WTC11 (cell line): ENCODE results near the gene TLCD3B. TPM values are rescaled to one million over a fixed set of nuclear protein-coding genes. Genes with fewer than 3 reads are reported as not detected.

ENCODE experiments used
- ATF1 ChIP-seq: sonication (generic); formaldehyde crosslinking; IDR thresholded peaks from 2 replicates; pipeline ENCODE4 v1.8.1; 2023; ENCODE audit warnings: mild to moderate bottlenecking, moderate library complexity, missing genetic modification reagents
- CBFB ChIP-seq: sonication (generic); formaldehyde crosslinking; IDR thresholded peaks from 2 replicates; pipeline ENCODE4 v1.8.1; 2022; ENCODE audit warnings: mild to moderate bottlenecking, low read depth, missing genetic modification reagents
- CREM ChIP-seq: sonication (generic); formaldehyde crosslinking; IDR thresholded peaks from 2 replicates; pipeline ENCODE4 v1.8.1; 2022; ENCODE audit warnings: mild to moderate bottlenecking, missing genetic modification reagents, moderate library complexity
- FOXJ3 ChIP-seq: sonication (generic); formaldehyde crosslinking; IDR thresholded peaks from 2 replicates; pipeline ENCODE4 v1.9.0; 2021; ENCODE audit warnings: missing genetic modification reagents, mild to moderate bottlenecking, borderline replicate concordance
- FOXP1 ChIP-seq: sonication (generic); formaldehyde crosslinking; IDR thresholded peaks from 2 replicates; pipeline ENCODE4 v1.8.0; 2022; ENCODE audit warnings: missing genetic modification reagents, mild to moderate bottlenecking, moderate library complexity, borderline replicate concordance
- GTF2I ChIP-seq: fragments of 250-450 bp; sonication (Bioruptor Pico); conservative IDR thresholded peaks from 2 replicates; pipeline ENCODE4 v1.4.0; 2021; ENCODE audit warnings: mild to moderate bottlenecking
- IRF2 ChIP-seq: sonication (generic); formaldehyde crosslinking; IDR thresholded peaks from 2 replicates; pipeline ENCODE4 v1.8.0; 2022; ENCODE audit warnings: low read depth, missing genetic modification reagents, borderline replicate concordance
- JAZF1 ChIP-seq: fragments of 250-450 bp; sonication (Bioruptor Pico); IDR thresholded peaks from 2 replicates; pipeline ENCODE4 v1.9.0; 2021; ENCODE audit warnings: moderate library complexity, mild to moderate bottlenecking, inconsistent platforms
- NFATC4 ChIP-seq: fragments of 250-450 bp; sonication (Bioruptor Pico); IDR thresholded peaks from 2 replicates; pipeline ENCODE4 v1.9.0; 2021; ENCODE audit warnings: mild to moderate bottlenecking
- NFYB ChIP-seq: sonication (generic); formaldehyde crosslinking; conservative IDR thresholded peaks from 2 replicates; pipeline ENCODE4 v1.8.0; 2022; ENCODE audit warnings: low read depth, missing genetic modification reagents
- NR1H2 ChIP-seq: sonication (generic); formaldehyde crosslinking; IDR thresholded peaks from 2 replicates; pipeline ENCODE4 v1.9.0; 2021; ENCODE audit warnings: mild to moderate bottlenecking, moderate library complexity, missing genetic modification reagents
- PRRX2 ChIP-seq: fragments of 250-450 bp; sonication (Bioruptor Pico); IDR thresholded peaks from 2 replicates; pipeline ENCODE4 v1.8.0; 2021; ENCODE audit warnings: mild to moderate bottlenecking
- RORB ChIP-seq: fragments of 250-450 bp; sonication (Bioruptor Pico); IDR thresholded peaks from 2 replicates; pipeline ENCODE4 v1.9.0; 2021; ENCODE audit warnings: mild to moderate bottlenecking
- SMAD3 ChIP-seq: sonication (generic); formaldehyde crosslinking; IDR thresholded peaks from 2 replicates; pipeline ENCODE4 v1.8.0; 2022; ENCODE audit warnings: missing genetic modification reagents, mild to moderate bottlenecking, borderline replicate concordance
- SMAD4 ChIP-seq: sonication (generic); formaldehyde crosslinking; IDR thresholded peaks from 2 replicates; pipeline ENCODE4 v1.8.0; 2022; ENCODE audit warnings: mild to moderate bottlenecking, missing genetic modification reagents
- TEAD4 ChIP-seq: sonication (generic); formaldehyde crosslinking; IDR thresholded peaks from 2 replicates; pipeline ENCODE4 v1.8.0; 2022; ENCODE audit warnings: mild to moderate bottlenecking, missing genetic modification reagents
- ZNF121 ChIP-seq: sonication (generic); formaldehyde crosslinking; IDR thresholded peaks from 2 replicates; pipeline ENCODE4 v1.8.0; 2023; ENCODE audit warnings: missing genetic modification reagents
- ZNF232 ChIP-seq: sonication (generic); formaldehyde crosslinking; IDR thresholded peaks from 2 replicates; pipeline ENCODE4 v1.8.0; 2022; ENCODE audit warnings: mild to moderate bottlenecking, missing genetic modification reagents
- ZNF263 ChIP-seq: sonication (generic); formaldehyde crosslinking; IDR thresholded peaks from 2 replicates; pipeline ENCODE4 v1.8.1; 2022; ENCODE audit warnings: low read depth, mild to moderate bottlenecking, moderate library complexity, missing genetic modification reagents
- ZNF317 ChIP-seq: sonication (generic); formaldehyde crosslinking; IDR thresholded peaks from 2 replicates; pipeline ENCODE4 v1.8.1; 2023; ENCODE audit warnings: low read depth, mild to moderate bottlenecking, moderate library complexity, missing genetic modification reagents, borderline replicate concordance
- total RNA-seq: library from RNA; stranded (reverse); gene quantifications from 3 replicates; pipeline ENCODE4 v1.2.3, GENCODE V29; 2021
- TF ChIP-seq, protein P1 (sequence below): fragments of 250-450 bp; sonication (Bioruptor Pico); conservative IDR thresholded peaks from 2 replicates; pipeline ENCODE4 v1.9.0; 2021; ENCODE audit warnings: mild to moderate bottlenecking
- TF ChIP-seq, protein P2 (sequence below): sonication (generic); formaldehyde crosslinking; IDR thresholded peaks from 2 replicates; pipeline ENCODE4 v1.8.1; 2022; ENCODE audit warnings: mild to moderate bottlenecking, moderate library complexity, missing genetic modification reagents
- TF ChIP-seq, protein P3 (sequence below): sonication (generic); formaldehyde crosslinking; IDR thresholded peaks from 2 replicates; pipeline ENCODE4 v1.8.1; 2022; ENCODE audit warnings: low read depth, mild to moderate bottlenecking, moderate library complexity, missing genetic modification reagents, borderline replicate concordance
- TF ChIP-seq, protein P4 (sequence below): sonication (generic); formaldehyde crosslinking; conservative IDR thresholded peaks from 2 replicates; pipeline ENCODE4 v1.8.1; 2022; ENCODE audit warnings: mild to moderate bottlenecking, missing genetic modification reagents
- TF ChIP-seq, protein P5 (sequence below): fragments of 250-450 bp; sonication (Bioruptor Pico); IDR thresholded peaks from 2 replicates; pipeline ENCODE4 v1.9.0; 2021; ENCODE audit warnings: mild to moderate bottlenecking
- TF ChIP-seq, protein P6 (sequence below): sonication (generic); formaldehyde crosslinking; IDR thresholded peaks from 2 replicates; pipeline ENCODE4 v1.8.1; 2023; ENCODE audit warnings: mild to moderate bottlenecking, missing genetic modification reagents, borderline replicate concordance
- TF ChIP-seq, protein P7 (sequence below): sonication (generic); formaldehyde crosslinking; IDR thresholded peaks from 2 replicates; pipeline ENCODE4 v1.8.1; 2023; ENCODE audit warnings: mild to moderate bottlenecking, missing genetic modification reagents

Gene TLCD3B
- total RNA-seq, 1 experiment from 2014 or later: 28.1 TPM

DNA sequence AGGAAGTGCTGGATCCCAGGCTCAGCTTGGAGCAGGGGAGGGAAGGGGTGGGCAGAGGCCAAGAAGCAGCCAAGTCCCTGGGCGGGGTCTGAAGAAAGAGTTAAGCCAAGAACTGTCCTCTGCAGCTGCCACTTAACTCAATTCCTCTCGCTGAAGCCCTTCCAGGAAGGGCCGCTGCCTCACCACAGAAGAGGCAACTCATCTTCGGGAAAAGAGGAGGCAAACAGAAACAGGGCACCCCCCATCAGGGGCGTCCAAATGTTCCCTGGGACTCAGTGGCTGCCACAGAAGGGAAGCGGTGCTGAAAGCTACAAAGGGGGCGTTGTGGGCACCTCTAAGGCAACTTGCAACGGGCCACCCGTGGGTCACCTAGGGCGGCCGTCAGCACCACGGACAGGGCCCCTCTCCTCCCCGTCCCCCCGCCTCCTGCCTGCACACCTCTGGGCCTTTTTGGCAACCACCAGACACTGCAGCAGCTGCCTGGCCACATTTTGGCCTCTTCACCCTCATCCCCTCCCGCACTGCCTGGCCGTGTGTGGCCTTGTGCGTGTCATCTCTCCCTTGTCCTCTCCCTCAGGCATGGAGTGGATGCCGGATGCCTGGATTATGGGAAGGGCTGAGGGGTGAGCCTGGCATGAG is 2.5 kb downstream of the TLCD3B start (continued):
- TF ChIP-seq, protein P1, sequence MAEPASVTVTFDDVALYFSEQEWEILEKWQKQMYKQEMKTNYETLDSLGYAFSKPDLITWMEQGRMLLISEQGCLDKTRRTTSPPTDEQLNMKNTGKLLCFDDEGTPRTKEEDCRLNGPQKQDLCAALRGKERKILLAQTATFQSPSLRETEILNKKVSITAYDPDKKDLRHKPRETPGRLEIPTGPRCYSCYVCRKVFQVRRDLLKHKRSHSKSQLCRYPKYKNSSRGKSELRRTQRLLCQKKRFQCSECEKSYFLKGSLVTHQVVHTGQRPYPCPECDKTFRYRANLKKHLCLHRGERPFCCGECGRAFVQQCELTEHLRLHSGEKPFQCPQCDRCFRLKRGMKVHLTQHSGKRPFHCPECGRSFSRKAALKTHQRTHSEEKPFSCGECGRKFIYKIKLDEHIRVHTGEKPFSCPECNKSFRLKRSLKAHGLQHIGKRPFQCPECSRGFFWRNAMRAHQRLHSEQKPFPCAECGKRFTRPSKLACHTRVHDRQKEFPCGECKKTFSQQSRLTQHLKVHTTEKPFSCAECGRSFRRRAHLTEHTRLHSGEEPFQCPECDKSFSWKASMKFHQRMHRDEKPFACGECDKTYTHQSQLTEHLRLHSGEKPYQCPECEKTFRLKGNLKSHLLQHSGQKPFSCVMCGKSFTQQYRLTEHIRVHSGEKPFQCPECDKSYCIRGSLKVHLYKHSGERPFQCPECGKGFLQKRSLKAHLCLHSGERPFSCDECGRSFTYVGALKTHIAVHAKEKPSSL: no peak
- TF ChIP-seq, protein P2, sequence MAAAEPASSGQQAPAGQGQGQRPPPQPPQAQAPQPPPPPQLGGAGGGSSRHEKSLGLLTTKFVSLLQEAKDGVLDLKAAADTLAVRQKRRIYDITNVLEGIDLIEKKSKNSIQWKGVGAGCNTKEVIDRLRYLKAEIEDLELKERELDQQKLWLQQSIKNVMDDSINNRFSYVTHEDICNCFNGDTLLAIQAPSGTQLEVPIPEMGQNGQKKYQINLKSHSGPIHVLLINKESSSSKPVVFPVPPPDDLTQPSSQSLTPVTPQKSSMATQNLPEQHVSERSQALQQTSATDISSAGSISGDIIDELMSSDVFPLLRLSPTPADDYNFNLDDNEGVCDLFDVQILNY (CRISPR knock-in tag): no peak
- TF ChIP-seq JAZF1 (CRISPR knock-in tag) (no peak), TEAD4 (CRISPR knock-in tag) (peak; percentile 82; the same call in 1 of the 2 replicates), NFYB (CRISPR knock-in tag) (no peak), GTF2I (no peak), ZNF232 (no peak), IRF2 (CRISPR knock-in tag) (no peak), CBFB (CRISPR knock-in tag) (no peak), ATF1 (CRISPR knock-in tag) (no peak), NR1H2 (CRISPR knock-in tag) (no peak), SMAD4 (CRISPR knock-in tag) (0 out of 2 replicates have a peak, but pooled peaks have one; percentile 28), FOXJ3 (CRISPR knock-in tag) (no peak), ZNF317 (CRISPR knock-in tag) (no peak; the same call in 1 of the 2 replicates), ZNF121 (CRISPR knock-in tag) (peak; percentile 81), NFATC4 (CRISPR knock-in tag) (no peak), RORB (no peak), FOXP1 (CRISPR knock-in tag) (peak; percentile 85; the same call in 1 of the 2 replicates), PRRX2 (CRISPR knock-in tag) (no peak), CREM (no peak), ZNF263 (no peak; the same call in 1 of the 2 replicates), SMAD3 (CRISPR knock-in tag) (peak; percentile 45; the same call in 1 of the 2 replicates)
- TF ChIP-seq, protein P3, sequence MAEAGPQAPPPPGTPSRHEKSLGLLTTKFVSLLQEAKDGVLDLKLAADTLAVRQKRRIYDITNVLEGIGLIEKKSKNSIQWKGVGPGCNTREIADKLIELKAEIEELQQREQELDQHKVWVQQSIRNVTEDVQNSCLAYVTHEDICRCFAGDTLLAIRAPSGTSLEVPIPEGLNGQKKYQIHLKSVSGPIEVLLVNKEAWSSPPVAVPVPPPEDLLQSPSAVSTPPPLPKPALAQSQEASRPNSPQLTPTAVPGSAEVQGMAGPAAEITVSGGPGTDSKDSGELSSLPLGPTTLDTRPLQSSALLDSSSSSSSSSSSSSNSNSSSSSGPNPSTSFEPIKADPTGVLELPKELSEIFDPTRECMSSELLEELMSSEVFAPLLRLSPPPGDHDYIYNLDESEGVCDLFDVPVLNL (CRISPR knock-in tag): 0 out of 2 replicates have a peak, but pooled peaks have one; percentile 58
- TF ChIP-seq, protein P4, sequence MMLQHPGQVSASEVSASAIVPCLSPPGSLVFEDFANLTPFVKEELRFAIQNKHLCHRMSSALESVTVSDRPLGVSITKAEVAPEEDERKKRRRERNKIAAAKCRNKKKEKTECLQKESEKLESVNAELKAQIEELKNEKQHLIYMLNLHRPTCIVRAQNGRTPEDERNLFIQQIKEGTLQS (CRISPR knock-in tag): no peak
- TF ChIP-seq, protein P5, sequence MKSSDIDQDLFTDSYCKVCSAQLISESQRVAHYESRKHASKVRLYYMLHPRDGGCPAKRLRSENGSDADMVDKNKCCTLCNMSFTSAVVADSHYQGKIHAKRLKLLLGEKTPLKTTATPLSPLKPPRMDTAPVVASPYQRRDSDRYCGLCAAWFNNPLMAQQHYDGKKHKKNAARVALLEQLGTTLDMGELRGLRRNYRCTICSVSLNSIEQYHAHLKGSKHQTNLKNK (CRISPR knock-in tag): no peak
- TF ChIP-seq, protein P6, sequence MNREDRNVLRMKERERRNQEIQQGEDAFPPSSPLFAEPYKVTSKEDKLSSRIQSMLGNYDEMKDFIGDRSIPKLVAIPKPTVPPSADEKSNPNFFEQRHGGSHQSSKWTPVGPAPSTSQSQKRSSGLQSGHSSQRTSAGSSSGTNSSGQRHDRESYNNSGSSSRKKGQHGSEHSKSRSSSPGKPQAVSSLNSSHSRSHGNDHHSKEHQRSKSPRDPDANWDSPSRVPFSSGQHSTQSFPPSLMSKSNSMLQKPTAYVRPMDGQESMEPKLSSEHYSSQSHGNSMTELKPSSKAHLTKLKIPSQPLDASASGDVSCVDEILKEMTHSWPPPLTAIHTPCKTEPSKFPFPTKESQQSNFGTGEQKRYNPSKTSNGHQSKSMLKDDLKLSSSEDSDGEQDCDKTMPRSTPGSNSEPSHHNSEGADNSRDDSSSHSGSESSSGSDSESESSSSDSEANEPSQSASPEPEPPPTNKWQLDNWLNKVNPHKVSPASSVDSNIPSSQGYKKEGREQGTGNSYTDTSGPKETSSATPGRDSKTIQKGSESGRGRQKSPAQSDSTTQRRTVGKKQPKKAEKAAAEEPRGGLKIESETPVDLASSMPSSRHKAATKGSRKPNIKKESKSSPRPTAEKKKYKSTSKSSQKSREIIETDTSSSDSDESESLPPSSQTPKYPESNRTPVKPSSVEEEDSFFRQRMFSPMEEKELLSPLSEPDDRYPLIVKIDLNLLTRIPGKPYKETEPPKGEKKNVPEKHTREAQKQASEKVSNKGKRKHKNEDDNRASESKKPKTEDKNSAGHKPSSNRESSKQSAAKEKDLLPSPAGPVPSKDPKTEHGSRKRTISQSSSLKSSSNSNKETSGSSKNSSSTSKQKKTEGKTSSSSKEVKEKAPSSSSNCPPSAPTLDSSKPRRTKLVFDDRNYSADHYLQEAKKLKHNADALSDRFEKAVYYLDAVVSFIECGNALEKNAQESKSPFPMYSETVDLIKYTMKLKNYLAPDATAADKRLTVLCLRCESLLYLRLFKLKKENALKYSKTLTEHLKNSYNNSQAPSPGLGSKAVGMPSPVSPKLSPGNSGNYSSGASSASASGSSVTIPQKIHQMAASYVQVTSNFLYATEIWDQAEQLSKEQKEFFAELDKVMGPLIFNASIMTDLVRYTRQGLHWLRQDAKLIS (CRISPR knock-in tag): no peak
- TF ChIP-seq, protein P7, sequence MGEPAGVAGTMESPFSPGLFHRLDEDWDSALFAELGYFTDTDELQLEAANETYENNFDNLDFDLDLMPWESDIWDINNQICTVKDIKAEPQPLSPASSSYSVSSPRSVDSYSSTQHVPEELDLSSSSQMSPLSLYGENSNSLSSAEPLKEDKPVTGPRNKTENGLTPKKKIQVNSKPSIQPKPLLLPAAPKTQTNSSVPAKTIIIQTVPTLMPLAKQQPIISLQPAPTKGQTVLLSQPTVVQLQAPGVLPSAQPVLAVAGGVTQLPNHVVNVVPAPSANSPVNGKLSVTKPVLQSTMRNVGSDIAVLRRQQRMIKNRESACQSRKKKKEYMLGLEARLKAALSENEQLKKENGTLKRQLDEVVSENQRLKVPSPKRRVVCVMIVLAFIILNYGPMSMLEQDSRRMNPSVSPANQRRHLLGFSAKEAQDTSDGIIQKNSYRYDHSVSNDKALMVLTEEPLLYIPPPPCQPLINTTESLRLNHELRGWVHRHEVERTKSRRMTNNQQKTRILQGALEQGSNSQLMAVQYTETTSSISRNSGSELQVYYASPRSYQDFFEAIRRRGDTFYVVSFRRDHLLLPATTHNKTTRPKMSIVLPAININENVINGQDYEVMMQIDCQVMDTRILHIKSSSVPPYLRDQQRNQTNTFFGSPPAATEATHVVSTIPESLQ (CRISPR knock-in tag): no peak
